K562 (cell line): ENCODE results near the gene ASPG. TPM values are rescaled to one million over a fixed set of nuclear protein-coding genes. Genes with fewer than 3 reads are reported as not detected.

Experiments
- CUX1 ChIP-seq: fragments of 200-800 bp; sonication (Bioruptor generic); IDR thresholded peaks from 2 replicates; pipeline ENCODE4 v1.6.1; 2016; ENCODE audit warnings: missing genetic modification characterization, missing compliant biosample characterization
- E2F1 ChIP-seq: sonication (generic); formaldehyde crosslinking; IDR thresholded peaks from 2 replicates; pipeline ENCODE4 v1.8.1; 2023; ENCODE audit warnings: mild to moderate bottlenecking, missing genetic modification reagents, moderate library complexity
- KDM2B ChIP-seq: fragments of 250-450 bp; sonication (Bioruptor Pico); IDR thresholded peaks from 2 replicates; pipeline ENCODE4 v1.8.0; 2021; ENCODE audit warnings: mild to moderate bottlenecking, moderate library complexity
- LARP7 ChIP-seq: fragments of 450-650 bp; IDR thresholded peaks from 2 replicates; pipeline ENCODE4 v1.6.1; 2016
- MEIS2 ChIP-seq: fragments of 450-650 bp; IDR thresholded peaks from 2 replicates; pipeline ENCODE4 v1.6.1; 2014; ENCODE audit warnings: mild to moderate bottlenecking; ENCODE audit not compliant: partially characterized antibody
- MTA1 ChIP-seq: fragments of 450-650 bp; IDR thresholded peaks from 2 replicates; pipeline ENCODE4 v1.6.1; 2017; ENCODE audit warnings: borderline replicate concordance
- MXD1 ChIP-seq: fragments of 250-450 bp; sonication (Bioruptor Pico); IDR thresholded peaks from 2 replicates; pipeline ENCODE4 v1.8.0; 2021; ENCODE audit warnings: borderline replicate concordance, mild to moderate bottlenecking, moderate library complexity; ENCODE audit not compliant: poor library complexity, severe bottlenecking
- NFATC3 ChIP-seq: fragments of 450-650 bp; IDR thresholded peaks from 2 replicates; pipeline ENCODE4 v1.6.1; 2017; ENCODE audit warnings: mild to moderate bottlenecking
- TAL1 ChIP-seq: fragments of 450-650 bp; IDR thresholded peaks from 2 replicates; pipeline ENCODE4 v1.6.1; 2016; ENCODE audit warnings: mild to moderate bottlenecking
- THAP12 ChIP-seq: fragments of 250-450 bp; sonication (Bioruptor Pico); IDR thresholded peaks from 2 replicates; pipeline ENCODE4 v1.9.0; 2021; ENCODE audit warnings: mild to moderate bottlenecking, inconsistent platforms
- ZNF217 ChIP-seq: sonication (generic); formaldehyde crosslinking; IDR thresholded peaks from 2 replicates; pipeline ENCODE4 v1.8.0; 2022; ENCODE audit warnings: mild to moderate bottlenecking, missing genetic modification reagents
- ZNF644 ChIP-seq: fragments of 200-800 bp; sonication (Bioruptor generic); IDR thresholded peaks from 2 replicates; pipeline ENCODE4 v1.6.1; 2016; ENCODE audit warnings: low read depth, missing genetic modification characterization, missing compliant biosample characterization
- polyA plus RNA-seq, 8 experiments: library from polyadenylated mRNA; depleted of rRNA in 4 of 8; stranded (reverse) in 5 of 8; unstranded in 3 of 8; fragments of >200 nt; fragmentation: Nextera tagmentation in 2 of 8; fragmentation: Illumina TruSeq in 1 of 8; extraction: Ambion mirVana in 2 of 8; extraction: Trizol in 1 of 8; gene quantifications; 2 replicates each; pipeline versions ENCODE4 v1.2.1 to v1.2.3, GENCODE V29; 2011 to 2014; ENCODE audit warnings: inconsistent platforms in 1 of 8, missing spikeins in 1 of 8
- total RNA-seq, 7 experiments: library from RNA; depleted of rRNA in 6 of 7; stranded (reverse); fragments of >200 nt in 6 of 7; fragmentation: Illumina TruSeq in 2 of 7; extraction: Trizol in 2 of 7; gene quantifications; 2 replicates each; pipeline versions ENCODE4 v1.2.1 to v1.2.3, GENCODE V29; 2011 to 2021; ENCODE audit warnings: low replicate concordance in 1 of 7
- TF ChIP-seq, protein P1 (sequence below), 2 experiments: fragments of 150-350 bp in 1 of 2; IDR thresholded peaks; 2 replicates each; pipeline ENCODE4 v1.6.1; 2012 to 2016; ENCODE audit warnings: low read depth in 2 of 2, low read length in 2 of 2, mild to moderate bottlenecking in 1 of 2, moderate library complexity in 1 of 2

Gene ASPG
- total and polyA plus RNA-seq, 9 of the 15 experiments (the other 6 are each of a cell fraction or from before 2014, with no cell fraction given): 0.18 TPM; not detected in 8

DNA sequence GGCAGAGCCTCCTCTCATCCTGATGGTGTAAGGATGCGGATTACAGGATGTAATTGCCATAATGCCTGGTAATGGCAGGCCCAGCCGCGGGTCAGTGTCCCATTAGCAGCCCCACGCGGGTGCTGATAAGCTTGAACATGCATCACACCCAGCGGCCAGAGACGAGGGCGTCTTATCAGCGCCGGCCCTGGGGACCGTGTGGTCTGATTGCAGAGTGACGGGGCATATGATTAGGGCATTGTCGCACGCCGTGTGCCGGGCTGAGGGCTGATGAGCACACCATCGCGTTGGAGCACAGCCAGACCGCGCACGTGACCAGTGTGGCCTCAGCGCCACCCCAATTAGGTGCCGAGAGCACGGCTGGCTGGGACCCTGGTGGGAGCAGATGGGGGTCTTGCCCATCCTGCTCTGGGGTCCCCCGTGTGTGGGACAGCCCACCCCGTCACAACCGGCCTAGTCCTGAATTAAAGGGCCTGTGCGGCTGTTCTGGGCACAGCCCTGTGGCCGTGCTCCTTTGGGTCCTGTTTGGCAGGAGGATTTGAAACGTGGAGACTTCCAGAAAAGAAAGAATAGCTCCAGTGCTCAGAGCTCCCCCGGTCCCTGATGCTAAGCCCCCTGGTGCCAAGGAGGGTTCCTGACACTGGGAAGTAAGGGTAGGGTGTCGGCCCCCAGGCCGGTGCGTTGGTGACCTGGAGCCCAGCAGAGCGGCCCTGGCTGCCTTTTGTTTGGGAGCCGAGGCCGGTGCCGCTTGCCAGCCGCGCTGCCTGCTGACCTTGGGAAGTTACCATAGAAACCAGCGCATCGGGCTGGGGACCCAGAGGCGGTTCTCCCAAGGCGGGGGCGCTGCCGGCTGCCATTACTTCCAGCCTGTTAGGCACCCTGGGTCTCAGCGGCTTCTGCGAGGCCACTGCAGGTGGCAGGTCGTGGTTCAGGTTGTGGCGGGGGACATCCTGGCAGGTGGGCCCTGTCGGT is 73.6 kb downstream of the ASPG start (continued):
- no peak for TF ChIP-seq MXD1 (CRISPR knock-in tag)
- TF ChIP-seq, protein P1, sequence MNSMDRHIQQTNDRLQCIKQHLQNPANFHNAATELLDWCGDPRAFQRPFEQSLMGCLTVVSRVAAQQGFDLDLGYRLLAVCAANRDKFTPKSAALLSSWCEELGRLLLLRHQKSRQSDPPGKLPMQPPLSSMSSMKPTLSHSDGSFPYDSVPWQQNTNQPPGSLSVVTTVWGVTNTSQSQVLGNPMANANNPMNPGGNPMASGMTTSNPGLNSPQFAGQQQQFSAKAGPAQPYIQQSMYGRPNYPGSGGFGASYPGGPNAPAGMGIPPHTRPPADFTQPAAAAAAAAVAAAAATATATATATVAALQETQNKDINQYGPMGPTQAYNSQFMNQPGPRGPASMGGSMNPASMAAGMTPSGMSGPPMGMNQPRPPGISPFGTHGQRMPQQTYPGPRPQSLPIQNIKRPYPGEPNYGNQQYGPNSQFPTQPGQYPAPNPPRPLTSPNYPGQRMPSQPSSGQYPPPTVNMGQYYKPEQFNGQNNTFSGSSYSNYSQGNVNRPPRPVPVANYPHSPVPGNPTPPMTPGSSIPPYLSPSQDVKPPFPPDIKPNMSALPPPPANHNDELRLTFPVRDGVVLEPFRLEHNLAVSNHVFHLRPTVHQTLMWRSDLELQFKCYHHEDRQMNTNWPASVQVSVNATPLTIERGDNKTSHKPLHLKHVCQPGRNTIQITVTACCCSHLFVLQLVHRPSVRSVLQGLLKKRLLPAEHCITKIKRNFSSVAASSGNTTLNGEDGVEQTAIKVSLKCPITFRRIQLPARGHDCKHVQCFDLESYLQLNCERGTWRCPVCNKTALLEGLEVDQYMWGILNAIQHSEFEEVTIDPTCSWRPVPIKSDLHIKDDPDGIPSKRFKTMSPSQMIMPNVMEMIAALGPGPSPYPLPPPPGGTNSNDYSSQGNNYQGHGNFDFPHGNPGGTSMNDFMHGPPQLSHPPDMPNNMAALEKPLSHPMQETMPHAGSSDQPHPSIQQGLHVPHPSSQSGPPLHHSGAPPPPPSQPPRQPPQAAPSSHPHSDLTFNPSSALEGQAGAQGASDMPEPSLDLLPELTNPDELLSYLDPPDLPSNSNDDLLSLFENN (IDR thresholded peaks at IDR 0.05; ENCODE audit: low read depth in 2 of 2, low read length in 2 of 2): peak in 1 of 2 experiments; percentile 57; a peak in 1 of 4 replicates
- TF ChIP-seq ZNF644: peak; percentile 64; the same call in 1 of the 2 replicates
- no peak for TF ChIP-seq KDM2B (CRISPR knock-in tag)
- no peak for TF ChIP-seq E2F1 (CRISPR knock-in tag)
- TF ChIP-seq NFATC3: no peak
- TF ChIP-seq TAL1: peak; percentile 90
- no peak for TF ChIP-seq THAP12
- no peak for TF ChIP-seq LARP7
- TF ChIP-seq CUX1 (CRISPR knock-in tag): peak; percentile 65; the same call in 1 of the 2 replicates
- no peak for TF ChIP-seq ZNF217 (CRISPR knock-in tag)
- TF ChIP-seq MEIS2: peak; percentile 63
- TF ChIP-seq MTA1: 0 out of 2 replicates have a peak, but pooled peaks have one; percentile 47
